GM12878 (cell line): ENCODE data around the gene PALLD. TPM values are rescaled to one million over a fixed set of nuclear protein-coding genes. Genes with fewer than 3 reads are reported as not detected.

Experiments used
- ATAC-seq: fragments of 200-7000 bp; cut with Tn5 transposase; 3 replicates; pipeline ENCODE4 v1.9.1; 2020; ENCODE audit warnings: mild to moderate bottlenecking, moderate library complexity
- BruUV-seq: library from RNA; stranded (reverse); fragments of 400-500 nt; replicated peaks from 2 replicates; lab custom pipeline; 2021; lab: Mats Ljungman, UMichigan
- CTCF ChIA-PET: fragments of 300-600 bp; sonication (Branson Sonifier 250); formaldehyde crosslinking; extraction: SDS; loops from one replicate; lab custom pipeline; 2021; ENCODE audit warnings: inconsistent platforms; lab: Yijun Ruan, JAX
- POLR2A ChIA-PET: fragments of 350-600 bp; formaldehyde crosslinking; extraction: SDS; loops from one replicate; lab custom pipeline; 2021; ENCODE audit warnings: inconsistent platforms; lab: Charles Lee
- RAD21 ChIA-PET: fragments of 300-600 bp; sonication (Branson Sonifier 250); formaldehyde crosslinking; loops from one replicate; lab custom pipeline; 2023; ENCODE audit warnings: antibody characterized with exemption; ENCODE audit not compliant: unreplicated experiment; lab: Charles Lee
- SMC1A ChIA-PET: fragments of 300-600 bp; sonication (Branson Sonifier 250); formaldehyde crosslinking; loops from one replicate; lab custom pipeline; 2023; ENCODE audit not compliant: unreplicated experiment, uncharacterized antibody; lab: Charles Lee
- DNase-seq: peaks from one replicate; pipeline ENCODE4 v3.0.0-alpha.2; 2011; ENCODE audit warnings: low read depth, low spot score
- FAIRE-seq: peaks from 3 replicates; lab custom pipeline; 2011; peaks lifted over from hg19 to GRCh38; lab: Jason Lieb, UNC
- H2AFZ ChIP-seq: 2 replicates; pipeline ENCODE4 v1.6.0; 2011; ENCODE audit warnings: low read depth, low read length, control low read depth; ENCODE audit not compliant: control insufficient read depth
- H3K27ac ChIP-seq: 2 replicates; pipeline ENCODE4 v1.5.1; 2011; ENCODE audit warnings: control low read depth; ENCODE audit not compliant: control insufficient read depth, insufficient read depth
- H3K27me3 ChIP-seq, 2 experiments: replicated peaks in 1 of 2; 2 replicates each; pipeline versions ENCODE4 v1.6.0 to v1.6.1; 2011; ENCODE audit warnings: low read length in 1 of 2; ENCODE audit not compliant: control insufficient read depth in 2 of 2, insufficient read depth in 2 of 2
- H3K36me3 ChIP-seq, 2 experiments: 2 replicates each; pipeline ENCODE4 v1.5.1; 2011; ENCODE audit warnings: low read length in 1 of 2; ENCODE audit not compliant: control insufficient read depth in 2 of 2, insufficient read depth in 2 of 2
- H3K4me1 ChIP-seq: 2 replicates; pipeline ENCODE4 v1.6.1; 2011; ENCODE audit warnings: mild to moderate bottlenecking, low read length, moderate library complexity, mixed read lengths; ENCODE audit not compliant: control insufficient read depth, insufficient read depth
- H3K4me2 ChIP-seq: 2 replicates; pipeline ENCODE4 v1.6.0; 2011; ENCODE audit warnings: control low read depth; ENCODE audit not compliant: control insufficient read depth, insufficient read depth
- H3K4me3 ChIP-seq: fragments of 200-600 bp; sonication (generic); 2 replicates; pipeline ENCODE4 v1.5.1; 2016
- H3K79me2 ChIP-seq: 2 replicates; pipeline ENCODE4 v1.6.0; 2011; ENCODE audit warnings: low read length; ENCODE audit not compliant: control insufficient read depth, insufficient read depth
- H3K9ac ChIP-seq: 2 replicates; pipeline ENCODE4 v1.8.0; 2011; ENCODE audit warnings: low read length, control low read depth, mixed read lengths; ENCODE audit not compliant: control insufficient read depth, insufficient read depth
- H3K9me3 ChIP-seq: replicated peaks from 3 replicates; pipeline ENCODE4 v1.5.1; 2011; ENCODE audit warnings: mild to moderate bottlenecking, low read length; ENCODE audit not compliant: control insufficient read depth, insufficient read depth
- H4K20me1 ChIP-seq: 2 replicates; pipeline ENCODE4 v1.6.0; 2011; ENCODE audit not compliant: control insufficient read depth, insufficient read depth
- ATF7 ChIP-seq: fragments of 450-650 bp; IDR thresholded peaks from 2 replicates; pipeline ENCODE4 v1.6.1; 2016; ENCODE audit warnings: low read depth, mild to moderate bottlenecking
- HDAC6 ChIP-seq: fragments of 200-600 bp; sonication (generic); IDR thresholded peaks from one replicate; pipeline ENCODE4 v1.8.0; 2017; ENCODE audit warnings: antibody characterized with exemption; ENCODE audit not compliant: unreplicated experiment
- JUNB ChIP-seq: IDR thresholded peaks from 2 replicates; pipeline ENCODE4 v1.6.1; 2016; ENCODE audit warnings: antibody characterized with exemption, mild to moderate bottlenecking
- KDM1A ChIP-seq: fragments of 200-600 bp; sonication (generic); IDR thresholded peaks from 2 replicates; pipeline ENCODE4 v1.6.1; 2016; ENCODE audit warnings: borderline replicate concordance
- MTA2 ChIP-seq: fragments of 450-650 bp; IDR thresholded peaks from 2 replicates; pipeline ENCODE4 v1.6.1; 2016; ENCODE audit warnings: low read depth, mild to moderate bottlenecking, moderate library complexity
- NFYB ChIP-seq: IDR thresholded peaks from 2 replicates; pipeline ENCODE4 v1.6.1; 2011; ENCODE audit warnings: low read depth, mild to moderate bottlenecking, low read length, improper control_type of control experiment, moderate library complexity; ENCODE audit not compliant: insufficient read depth
- PAX8 ChIP-seq: fragments of 450-650 bp; IDR thresholded peaks from 2 replicates; pipeline ENCODE4 v1.6.1; 2017; ENCODE audit warnings: mild to moderate bottlenecking, moderate library complexity
- POLR2A ChIP-seq: IDR thresholded peaks from 2 replicates; pipeline ENCODE4 v1.6.1; 2011; ENCODE audit warnings: low read depth, mild to moderate bottlenecking, low read length
- POLR2AphosphoS5 ChIP-seq: IDR thresholded peaks from 2 replicates; pipeline ENCODE4 v1.6.1; 2011; ENCODE audit warnings: mild to moderate bottlenecking, low read length, inconsistent platforms
- SIX5 ChIP-seq: IDR thresholded peaks from 2 replicates; pipeline ENCODE4 v1.6.1; 2011; ENCODE audit warnings: mild to moderate bottlenecking, low read depth, low read length, moderate library complexity; ENCODE audit not compliant: severe bottlenecking
- TARDBP ChIP-seq: IDR thresholded peaks from 2 replicates; pipeline ENCODE4 v1.6.1; 2016; ENCODE audit warnings: borderline replicate concordance
- TCF7 ChIP-seq: IDR thresholded peaks from 2 replicates; pipeline ENCODE4 v1.6.1; 2014; ENCODE audit warnings: antibody characterized with exemption, borderline replicate concordance
- WRNIP1 ChIP-seq: IDR thresholded peaks from 2 replicates; pipeline ENCODE4 v1.6.1; 2011; ENCODE audit warnings: low read depth, low read length, improper control_type of control experiment, borderline replicate concordance
- WGBS: methylation state at CpG from one replicate; pipeline ENCODE4 v1.1.6; 2016; ENCODE audit warnings: low lambda C conversion rate; ENCODE audit not compliant: insufficient replicate concordance, insufficient coverage; ENCODE audit errors: missing lambda C conversion rate; 5-methylcytosine and 5-hydroxymethylcytosine counted together
- in situ Hi-C: fragments of 300-500 bp; cut with MboI; formaldehyde crosslinking; loops from 9 replicates; pipeline ENCODE4 v1.14.3; 2018; ENCODE audit warnings: mixed read lengths
- intact Hi-C: fragments of 100-400 bp; cut with micrococcal nuclease; formaldehyde crosslinking; loops from one replicate; pipeline ENCODE4 v1.14.2; 2022; ENCODE audit not compliant: unreplicated experiment
- polyA plus RNA-seq, 11 experiments: library from polyadenylated mRNA; depleted of rRNA in 4 of 11; unstranded in 6 of 11; stranded (reverse) in 5 of 11; fragments of >200 nt; fragmentation: Nextera tagmentation in 4 of 11; fragmentation: Illumina TruSeq in 1 of 11; extraction: Ambion mirVana in 4 of 11; extraction: Trizol in 1 of 11; gene quantifications; 1 replicate in 1 of 11; 2 replicates in 10 of 11; pipeline versions ENCODE4 v1.2.1 to v1.2.3, GENCODE V29; 2011 to 2016; ENCODE audit warnings: inconsistent platforms in 2 of 11, missing spikeins in 2 of 11, low read depth in 1 of 11
- total RNA-seq, 4 experiments: library from RNA; depleted of rRNA in 3 of 4; stranded (reverse); fragments of >200 nt in 3 of 4; fragmentation: Illumina TruSeq in 1 of 4; extraction: Trizol in 1 of 4; gene quantifications; 2 replicates each; pipeline versions ENCODE4 v1.2.1 to v1.2.3, GENCODE V29; 2013 to 2021
- TF ChIP-seq, protein P1 (sequence below): fragments of 150-350 bp; IDR thresholded peaks from 2 replicates; pipeline ENCODE4 v1.6.1; 2014; ENCODE audit warnings: mild to moderate bottlenecking, low read depth, low read length
- TF ChIP-seq, protein P2 (sequence below): IDR thresholded peaks from 2 replicates; pipeline ENCODE4 v1.6.1; 2012; ENCODE audit warnings: mild to moderate bottlenecking, low read depth, low read length
- TF ChIP-seq, protein P3 (sequence below): IDR thresholded peaks from 2 replicates; pipeline ENCODE4 v1.6.1; 2012; ENCODE audit warnings: low read depth, low read length, improper control_type of control experiment
- TF ChIP-seq, protein P4 (sequence below): fragments of 450-650 bp; IDR thresholded peaks from 2 replicates; pipeline ENCODE4 v1.6.1; 2017; ENCODE audit warnings: mild to moderate bottlenecking, moderate library complexity

The PALLD gene
- total and polyA plus RNA-seq, 10 of the 15 experiments (the other 5 are each of a cell fraction or from before 2014, with no cell fraction given), result 1.0 to 7.7 (median 1.7) TPM

DNA sequence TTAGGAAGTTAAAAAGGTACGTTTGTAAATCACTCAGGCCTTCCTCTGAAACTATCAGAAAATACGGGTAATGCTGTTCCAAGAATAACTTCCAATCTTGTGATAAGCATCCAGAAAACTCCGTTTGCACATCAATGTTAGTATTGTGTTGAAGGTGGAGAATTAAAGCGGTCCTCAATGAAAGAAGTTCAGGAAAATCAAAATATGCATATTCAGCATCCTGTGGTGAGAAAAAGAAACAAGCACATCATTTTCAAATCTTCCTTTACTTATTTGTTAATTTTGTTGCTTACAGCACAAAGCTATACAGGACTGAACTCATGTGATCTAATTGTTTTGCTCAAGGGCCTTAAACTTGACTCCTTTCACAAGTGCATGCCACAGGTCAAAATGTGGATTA, 35.0 kb upstream of the PALLD start:
- Histone ChIP-seq H3K27ac (no peak overlapping the region), H3K27me3 (no peaks in the 10 kb centered on the region), H2AFZ (no peak overlapping the region), H3K9me3 (no peaks in the 10 kb centered on the region; the same call in 2 of the 3 replicates), H3K36me3 (no peaks in the 10 kb centered on the region), H3K4me1 (no peaks in the 10 kb centered on the region), H3K4me3 (no peak overlapping the region), H3K4me2 (no peak overlapping the region), H3K9ac (no peak overlapping the region), H4K20me1 (no peaks in the 10 kb centered on the region), H3K79me2 (no peaks in the 10 kb centered on the region)
- TF ChIP-seq KDM1A (no peak), TCF7 (no peak), POLR2AphosphoS5 (no peak), JUNB (no peak), NFYB (no peak), POLR2A (no peak), TARDBP (no peak), MTA2 (no peak), WRNIP1 (no peak), HDAC6 (no peak), PAX8 (no peak), SIX5 (no peak), ATF7 (no peak)
- TF ChIP-seq, protein P1, sequence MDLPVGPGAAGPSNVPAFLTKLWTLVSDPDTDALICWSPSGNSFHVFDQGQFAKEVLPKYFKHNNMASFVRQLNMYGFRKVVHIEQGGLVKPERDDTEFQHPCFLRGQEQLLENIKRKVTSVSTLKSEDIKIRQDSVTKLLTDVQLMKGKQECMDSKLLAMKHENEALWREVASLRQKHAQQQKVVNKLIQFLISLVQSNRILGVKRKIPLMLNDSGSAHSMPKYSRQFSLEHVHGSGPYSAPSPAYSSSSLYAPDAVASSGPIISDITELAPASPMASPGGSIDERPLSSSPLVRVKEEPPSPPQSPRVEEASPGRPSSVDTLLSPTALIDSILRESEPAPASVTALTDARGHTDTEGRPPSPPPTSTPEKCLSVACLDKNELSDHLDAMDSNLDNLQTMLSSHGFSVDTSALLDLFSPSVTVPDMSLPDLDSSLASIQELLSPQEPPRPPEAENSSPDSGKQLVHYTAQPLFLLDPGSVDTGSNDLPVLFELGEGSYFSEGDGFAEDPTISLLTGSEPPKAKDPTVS, result no peak
- TF ChIP-seq, protein P2, sequence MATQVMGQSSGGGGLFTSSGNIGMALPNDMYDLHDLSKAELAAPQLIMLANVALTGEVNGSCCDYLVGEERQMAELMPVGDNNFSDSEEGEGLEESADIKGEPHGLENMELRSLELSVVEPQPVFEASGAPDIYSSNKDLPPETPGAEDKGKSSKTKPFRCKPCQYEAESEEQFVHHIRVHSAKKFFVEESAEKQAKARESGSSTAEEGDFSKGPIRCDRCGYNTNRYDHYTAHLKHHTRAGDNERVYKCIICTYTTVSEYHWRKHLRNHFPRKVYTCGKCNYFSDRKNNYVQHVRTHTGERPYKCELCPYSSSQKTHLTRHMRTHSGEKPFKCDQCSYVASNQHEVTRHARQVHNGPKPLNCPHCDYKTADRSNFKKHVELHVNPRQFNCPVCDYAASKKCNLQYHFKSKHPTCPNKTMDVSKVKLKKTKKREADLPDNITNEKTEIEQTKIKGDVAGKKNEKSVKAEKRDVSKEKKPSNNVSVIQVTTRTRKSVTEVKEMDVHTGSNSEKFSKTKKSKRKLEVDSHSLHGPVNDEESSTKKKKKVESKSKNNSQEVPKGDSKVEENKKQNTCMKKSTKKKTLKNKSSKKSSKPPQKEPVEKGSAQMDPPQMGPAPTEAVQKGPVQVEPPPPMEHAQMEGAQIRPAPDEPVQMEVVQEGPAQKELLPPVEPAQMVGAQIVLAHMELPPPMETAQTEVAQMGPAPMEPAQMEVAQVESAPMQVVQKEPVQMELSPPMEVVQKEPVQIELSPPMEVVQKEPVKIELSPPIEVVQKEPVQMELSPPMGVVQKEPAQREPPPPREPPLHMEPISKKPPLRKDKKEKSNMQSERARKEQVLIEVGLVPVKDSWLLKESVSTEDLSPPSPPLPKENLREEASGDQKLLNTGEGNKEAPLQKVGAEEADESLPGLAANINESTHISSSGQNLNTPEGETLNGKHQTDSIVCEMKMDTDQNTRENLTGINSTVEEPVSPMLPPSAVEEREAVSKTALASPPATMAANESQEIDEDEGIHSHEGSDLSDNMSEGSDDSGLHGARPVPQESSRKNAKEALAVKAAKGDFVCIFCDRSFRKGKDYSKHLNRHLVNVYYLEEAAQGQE, result no peak
- TF ChIP-seq, protein P3, sequence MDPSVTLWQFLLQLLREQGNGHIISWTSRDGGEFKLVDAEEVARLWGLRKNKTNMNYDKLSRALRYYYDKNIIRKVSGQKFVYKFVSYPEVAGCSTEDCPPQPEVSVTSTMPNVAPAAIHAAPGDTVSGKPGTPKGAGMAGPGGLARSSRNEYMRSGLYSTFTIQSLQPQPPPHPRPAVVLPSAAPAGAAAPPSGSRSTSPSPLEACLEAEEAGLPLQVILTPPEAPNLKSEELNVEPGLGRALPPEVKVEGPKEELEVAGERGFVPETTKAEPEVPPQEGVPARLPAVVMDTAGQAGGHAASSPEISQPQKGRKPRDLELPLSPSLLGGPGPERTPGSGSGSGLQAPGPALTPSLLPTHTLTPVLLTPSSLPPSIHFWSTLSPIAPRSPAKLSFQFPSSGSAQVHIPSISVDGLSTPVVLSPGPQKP, result no peak
- TF ChIP-seq, protein P4, sequence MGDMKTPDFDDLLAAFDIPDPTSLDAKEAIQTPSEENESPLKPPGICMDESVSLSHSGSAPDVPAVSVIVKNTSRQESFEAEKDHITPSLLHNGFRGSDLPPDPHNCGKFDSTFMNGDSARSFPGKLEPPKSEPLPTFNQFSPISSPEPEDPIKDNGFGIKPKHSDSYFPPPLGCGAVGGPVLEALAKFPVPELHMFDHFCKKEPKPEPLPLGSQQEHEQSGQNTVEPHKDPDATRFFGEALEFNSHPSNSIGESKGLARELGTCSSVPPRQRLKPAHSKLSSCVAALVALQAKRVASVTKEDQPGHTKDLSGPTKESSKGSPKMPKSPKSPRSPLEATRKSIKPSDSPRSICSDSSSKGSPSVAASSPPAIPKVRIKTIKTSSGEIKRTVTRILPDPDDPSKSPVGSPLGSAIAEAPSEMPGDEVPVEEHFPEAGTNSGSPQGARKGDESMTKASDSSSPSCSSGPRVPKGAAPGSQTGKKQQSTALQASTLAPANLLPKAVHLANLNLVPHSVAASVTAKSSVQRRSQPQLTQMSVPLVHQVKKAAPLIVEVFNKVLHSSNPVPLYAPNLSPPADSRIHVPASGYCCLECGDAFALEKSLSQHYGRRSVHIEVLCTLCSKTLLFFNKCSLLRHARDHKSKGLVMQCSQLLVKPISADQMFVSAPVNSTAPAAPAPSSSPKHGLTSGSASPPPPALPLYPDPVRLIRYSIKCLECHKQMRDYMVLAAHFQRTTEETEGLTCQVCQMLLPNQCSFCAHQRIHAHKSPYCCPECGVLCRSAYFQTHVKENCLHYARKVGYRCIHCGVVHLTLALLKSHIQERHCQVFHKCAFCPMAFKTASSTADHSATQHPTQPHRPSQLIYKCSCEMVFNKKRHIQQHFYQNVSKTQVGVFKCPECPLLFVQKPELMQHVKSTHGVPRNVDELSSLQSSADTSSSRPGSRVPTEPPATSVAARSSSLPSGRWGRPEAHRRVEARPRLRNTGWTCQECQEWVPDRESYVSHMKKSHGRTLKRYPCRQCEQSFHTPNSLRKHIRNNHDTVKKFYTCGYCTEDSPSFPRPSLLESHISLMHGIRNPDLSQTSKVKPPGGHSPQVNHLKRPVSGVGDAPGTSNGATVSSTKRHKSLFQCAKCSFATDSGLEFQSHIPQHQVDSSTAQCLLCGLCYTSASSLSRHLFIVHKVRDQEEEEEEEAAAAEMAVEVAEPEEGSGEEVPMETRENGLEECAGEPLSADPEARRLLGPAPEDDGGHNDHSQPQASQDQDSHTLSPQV, result no peak
- no peak for ATAC-seq
- CTCF ChIA-PET, result no interaction called here
- SMC1A ChIA-PET, result no interaction called here
- FAIRE-seq, result no peak
- POLR2A ChIA-PET, result no interaction called here
- in situ Hi-C loops (no loop called here), intact Hi-C loops (no loop called here)
- DNase-seq, result no peak
- 59% methylated on average over 4 of the region's 4 CpGs for WGBS
- no TSS peak for BruUV-seq
- RAD21 ChIA-PET, result no interaction called here
